Stimulated activated memory B cell treated with anti-CD40 and anti-IgM and Interleukin-4, amounts not matched to agents 10 μg/mL and 1 μg/mL and 100 μg/mL, for 72 hours (primary cell): Measurements from ENCODE around the gene MBNL2.

Source experiments
- ATAC-seq: fragments of 150-1000 bp; cut with Tn5 transposase; 2 replicates; pipeline ENCODE4 v1.10.0; 2021
- H3K27ac Mint-ChIP-seq: one replicate; pipeline ENCODE4 v1.8.0; 2022; ENCODE audit warnings: mild to moderate bottlenecking, mixed read lengths
- H3K27me3 Mint-ChIP-seq: one replicate; pipeline ENCODE4 v1.8.0; 2022; ENCODE audit warnings: mixed read lengths
- H3K36me3 Mint-ChIP-seq: one replicate; pipeline ENCODE4 v1.8.0; 2022; ENCODE audit warnings: mixed read lengths
- H3K4me1 Mint-ChIP-seq: one replicate; pipeline ENCODE4 v1.8.0; 2022; ENCODE audit warnings: mixed read lengths
- H3K4me3 Mint-ChIP-seq: one replicate; pipeline ENCODE4 v1.8.0; 2022; ENCODE audit warnings: mild to moderate bottlenecking, moderate library complexity, mixed read lengths
- H3K9me3 Mint-ChIP-seq: one replicate; pipeline ENCODE4 v1.8.0; 2022; ENCODE audit warnings: mixed read lengths

The MBNL2 gene

GRCh38 chr13:97223037-97223710 lies 1.0 kb downstream of the MBNL2 start:
- no peak for ATAC-seq
- peak overlapping the region; percentile 82 for H3K4me3 Mint-ChIP-seq

GRCh38 chr13:97223711-97224541 lies 1.8 kb downstream of the MBNL2 start:
- Mint-ChIP-seq H3K36me3 (no peaks in the 10 kb centered on the region), H3K9me3 (no peaks in the 10 kb centered on the region), H3K27me3 (no peaks in the 10 kb centered on the region), H3K4me3 (peak overlapping the region; percentile 82), H3K27ac (peak overlapping the region; percentile 79), H3K4me1 (peaks cover 46% of the 10 kb centered on the region)
- peak; percentile 47 for ATAC-seq

More at GRCh38 chr13:97223037-97223710, 1.0 kb downstream of the MBNL2 start:
- H3K27ac Mint-ChIP-seq = peak overlapping the region; percentile 79
- no peaks in the 10 kb centered on the region for H3K27me3 Mint-ChIP-seq
- H3K36me3 Mint-ChIP-seq = no peaks in the 10 kb centered on the region
- peaks cover 46% of the 10 kb centered on the region for H3K4me1 Mint-ChIP-seq
- H3K9me3 Mint-ChIP-seq = no peaks in the 10 kb centered on the region

GRCh38 chr13:97224544-97225300 lies 2.6 kb downstream of the MBNL2 start:
- Mint-ChIP-seq H3K27ac (peak overlapping the region; percentile 79), H3K9me3 (no peaks in the 10 kb centered on the region), H3K27me3 (no peaks in the 10 kb centered on the region), H3K4me3 (peak overlapping the region; percentile 82), H3K4me1 (peaks cover 52% of the 10 kb centered on the region), H3K36me3 (no peaks in the 10 kb centered on the region)
- no peak for ATAC-seq

- no peaks in the 10 kb centered on the region for H3K9me3 Mint-ChIP-seq
- H3K36me3 Mint-ChIP-seq = no peaks in the 10 kb centered on the region
- ATAC-seq = no peak
- peak overlapping the region; percentile 79 for H3K27ac Mint-ChIP-seq
- H3K4me3 Mint-ChIP-seq = peak overlapping the region; percentile 82
- H3K27me3 Mint-ChIP-seq = no peaks in the 10 kb centered on the region
- peaks cover 60% of the 10 kb centered on the region for H3K4me1 Mint-ChIP-seq
These were observed 3.4 kb downstream of the MBNL2 start for GRCh38 chr13:97225533-97225932.

GRCh38 chr13:97226013-97226412 lies 3.9 kb downstream of the MBNL2 start:
- peak overlapping the region; percentile 79 for H3K27ac Mint-ChIP-seq
- no peaks in the 10 kb centered on the region for H3K9me3 Mint-ChIP-seq
- no peak for ATAC-seq
- H3K27me3 Mint-ChIP-seq = no peaks in the 10 kb centered on the region
- peaks cover 64% of the 10 kb centered on the region for H3K4me1 Mint-ChIP-seq
- H3K4me3 Mint-ChIP-seq = no peak overlapping the region
- H3K36me3 Mint-ChIP-seq = no peaks in the 10 kb centered on the region

- Mint-ChIP-seq H3K27ac (peak overlapping the region; percentile 62), H3K4me1 (peaks cover 72% of the 10 kb centered on the region), H3K4me3 (peak overlapping the region; percentile 72), H3K9me3 (no peaks in the 10 kb centered on the region), H3K36me3 (peaks cover 1% of the 10 kb centered on the region), H3K27me3 (no peaks in the 10 kb centered on the region)
- ATAC-seq = peak; percentile 54
These were observed 4.9 kb downstream of the MBNL2 start for GRCh38 chr13:97226788-97227627.

GRCh38 chr13:97228850-97229521 lies 6.9 kb downstream of the MBNL2 start:
- peaks cover 11% of the 10 kb centered on the region for H3K36me3 Mint-ChIP-seq
- H3K4me1 Mint-ChIP-seq = peaks cover 73% of the 10 kb centered on the region
- no peak for ATAC-seq
- H3K27ac Mint-ChIP-seq = no peak overlapping the region
- H3K4me3 Mint-ChIP-seq = no peak overlapping the region
- H3K27me3 Mint-ChIP-seq = no peaks in the 10 kb centered on the region
- H3K9me3 Mint-ChIP-seq = no peaks in the 10 kb centered on the region

- H3K36me3 Mint-ChIP-seq = peaks cover 19% of the 10 kb centered on the region
- peaks cover 75% of the 10 kb centered on the region for H3K4me1 Mint-ChIP-seq
- no peaks in the 10 kb centered on the region for H3K27me3 Mint-ChIP-seq
- no peak for ATAC-seq
- no peak overlapping the region for H3K4me3 Mint-ChIP-seq
- H3K9me3 Mint-ChIP-seq = no peaks in the 10 kb centered on the region
- no peak overlapping the region for H3K27ac Mint-ChIP-seq
These were observed 7.6 kb downstream of the MBNL2 start for GRCh38 chr13:97229699-97230098.

GRCh38 chr13:97231118-97231828 lies 9.1 kb downstream of the MBNL2 start:
- H3K9me3 Mint-ChIP-seq = no peaks in the 10 kb centered on the region
- peaks cover 33% of the 10 kb centered on the region for H3K36me3 Mint-ChIP-seq
- H3K4me3 Mint-ChIP-seq = no peak overlapping the region
- ATAC-seq = no peak
- peaks cover 70% of the 10 kb centered on the region for H3K4me1 Mint-ChIP-seq
- no peaks in the 10 kb centered on the region for H3K27me3 Mint-ChIP-seq
- H3K27ac Mint-ChIP-seq = no peak overlapping the region

- no peak for ATAC-seq
These were observed 9.7 kb downstream of the MBNL2 start for GRCh38 chr13:97231829-97232196.

GRCh38 chr13:97233499-97233898 lies 11.4 kb downstream of the MBNL2 start:
- no peaks in the 10 kb centered on the region for H3K27me3 Mint-ChIP-seq
- H3K9me3 Mint-ChIP-seq = no peaks in the 10 kb centered on the region
- no peak overlapping the region for H3K4me3 Mint-ChIP-seq
- H3K4me1 Mint-ChIP-seq = peaks cover 74% of the 10 kb centered on the region
- ATAC-seq = no peak
- H3K27ac Mint-ChIP-seq = no peak overlapping the region
- H3K36me3 Mint-ChIP-seq = peaks cover 43% of the 10 kb centered on the region

More at GRCh38 chr13:97231829-97232196, 9.7 kb downstream of the MBNL2 start:
- Mint-ChIP-seq H3K27me3 (no peaks in the 10 kb centered on the region), H3K4me1 (peaks cover 70% of the 10 kb centered on the region), H3K4me3 (no peak overlapping the region), H3K9me3 (no peaks in the 10 kb centered on the region), H3K27ac (no peak overlapping the region), H3K36me3 (peaks cover 33% of the 10 kb centered on the region)

GRCh38 chr13:97234236-97234635 lies 12.1 kb downstream of the MBNL2 start:
- H3K4me3 Mint-ChIP-seq = no peak overlapping the region
- peaks cover 45% of the 10 kb centered on the region for H3K36me3 Mint-ChIP-seq
- no peaks in the 10 kb centered on the region for H3K9me3 Mint-ChIP-seq
- ATAC-seq = no peak
- H3K27ac Mint-ChIP-seq = no peak overlapping the region
- no peaks in the 10 kb centered on the region for H3K27me3 Mint-ChIP-seq
- peaks cover 78% of the 10 kb centered on the region for H3K4me1 Mint-ChIP-seq

- no peaks in the 10 kb centered on the region for H3K9me3 Mint-ChIP-seq
- no peaks in the 10 kb centered on the region for H3K27me3 Mint-ChIP-seq
- H3K27ac Mint-ChIP-seq = no peak overlapping the region
- no peak overlapping the region for H3K4me3 Mint-ChIP-seq
- peaks cover 45% of the 10 kb centered on the region for H3K36me3 Mint-ChIP-seq
- ATAC-seq = no peak
- peaks cover 78% of the 10 kb centered on the region for H3K4me1 Mint-ChIP-seq
These were observed 12.6 kb downstream of the MBNL2 start for GRCh38 chr13:97234742-97235141.
